Thymus (tissue), 2 donors: ENCODE data around the gene ZNF322. TPM values are rescaled to one million over a fixed set of nuclear protein-coding genes. Genes with fewer than 3 reads are reported as not detected.

Experiments
- polyA plus RNA-seq: library from polyadenylated mRNA; stranded (reverse); fragments of 200-250 nt; gene quantifications from one replicate; pipeline ENCODE4 v1.2.3, GENCODE V29; 2013
- total RNA-seq: library from RNA; stranded (reverse); fragments of 120-200 nt; gene quantifications from one replicate; pipeline ENCODE4 v1.2.4, GENCODE V29; 2013
- donor health status: healthy.

The ZNF322 gene
- total and polyA plus RNA-seq, 2 donors, result 10.4 to 16.0 TPM

Other genes with a start within 250 kb of the ZNF322 start
- gene BTN3A3, start 219.2 kb downstream of the ZNF322 start, total RNA-seq, result 20.2 TPM
- 19.3 TPM for gene BTN3A3, start 219.2 kb downstream of the ZNF322 start, polyA plus RNA-seq
- gene BTN2A1, start 201.8 kb downstream of the ZNF322 start, total RNA-seq, result 8.1 TPM
- 26.9 TPM for gene BTN2A1, start 201.8 kb downstream of the ZNF322 start, polyA plus RNA-seq
- 0.14 TPM for gene BTN1A1, start 159.4 kb downstream of the ZNF322 start, total RNA-seq
- gene BTN1A1, start 159.4 kb downstream of the ZNF322 start, polyA plus RNA-seq, result 0.16 TPM
- 110 TPM for gene HMGN4, start 121.4 kb downstream of the ZNF322 start, total RNA-seq
- 62.1 TPM for gene HMGN4, start 121.4 kb downstream of the ZNF322 start, polyA plus RNA-seq
- 22.7 TPM for gene ABT1, start 62.8 kb downstream of the ZNF322 start, total RNA-seq
- gene ABT1, start 62.8 kb downstream of the ZNF322 start, polyA plus RNA-seq, result 25.0 TPM